Thymus (tissue), 11 donors: ENCODE data around the gene XRRA1. TPM values are rescaled to one million over a fixed set of nuclear protein-coding genes. Genes with fewer than 3 reads are reported as not detected.

Source experiments
- DNase-seq, 9 donors: peaks; one replicate each; pipeline ENCODE4 v3.0.0-alpha.2; 2013; ENCODE audit warnings: low spot score in 9 of 9, low read depth in 6 of 9, missing footprints in 1 of 9
- H3K27ac ChIP-seq, 2 donors: one replicate each; pipeline ENCODE4 v1.5.1; 2013; ENCODE audit warnings: control low read depth in 1 of 2, low read depth in 1 of 2, low read length in 1 of 2, mild to moderate bottlenecking in 1 of 2, moderate library complexity in 1 of 2
- H3K27me3 ChIP-seq, 2 donors: one replicate each; pipeline ENCODE4 v1.5.1; 2013; ENCODE audit warnings: low read length in 1 of 2; ENCODE audit not compliant: control insufficient read depth in 2 of 2, insufficient read depth in 1 of 2
- H3K36me3 ChIP-seq, 2 donors: one replicate each; pipeline ENCODE4 v1.5.1; 2013; ENCODE audit warnings: low read length in 1 of 2, mild to moderate bottlenecking in 1 of 2, moderate library complexity in 1 of 2; ENCODE audit not compliant: control insufficient read depth in 2 of 2, insufficient read depth in 2 of 2
- H3K4me1 ChIP-seq, 2 donors: one replicate each; pipeline ENCODE4 v1.5.1; 2013; ENCODE audit warnings: low read length in 2 of 2; ENCODE audit not compliant: control insufficient read depth in 2 of 2, insufficient read depth in 2 of 2
- H3K4me3 ChIP-seq, 2 donors: one replicate each; pipeline ENCODE4 v1.5.1; 2013; ENCODE audit warnings: low read length in 2 of 2, control low read depth in 1 of 2, mild to moderate bottlenecking in 1 of 2
- H3K9me3 ChIP-seq, 2 donors: one replicate each; pipeline ENCODE4 v1.5.1; 2013; ENCODE audit warnings: low read length in 1 of 2, mild to moderate bottlenecking in 1 of 2; ENCODE audit not compliant: control insufficient read depth in 2 of 2, insufficient read depth in 1 of 2
- WGBS: extraction: QIAGEN DNeasy Blood & Tissue Kit; methylation state at CpG from one replicate; pipeline ENCODE4 v1.1.7; 2013; 5-methylcytosine and 5-hydroxymethylcytosine counted together
- polyA plus RNA-seq: library from polyadenylated mRNA; stranded (reverse); fragments of 200-250 nt; gene quantifications from one replicate; pipeline ENCODE4 v1.2.3, GENCODE V29; 2013
- total RNA-seq: library from RNA; stranded (reverse); fragments of 120-200 nt; gene quantifications from one replicate; pipeline ENCODE4 v1.2.4, GENCODE V29; 2013
- donor health status: healthy.

XRRA1 gene
- total and polyA plus RNA-seq, 2 donors: 3.8 to 5.2 TPM

DNA sequence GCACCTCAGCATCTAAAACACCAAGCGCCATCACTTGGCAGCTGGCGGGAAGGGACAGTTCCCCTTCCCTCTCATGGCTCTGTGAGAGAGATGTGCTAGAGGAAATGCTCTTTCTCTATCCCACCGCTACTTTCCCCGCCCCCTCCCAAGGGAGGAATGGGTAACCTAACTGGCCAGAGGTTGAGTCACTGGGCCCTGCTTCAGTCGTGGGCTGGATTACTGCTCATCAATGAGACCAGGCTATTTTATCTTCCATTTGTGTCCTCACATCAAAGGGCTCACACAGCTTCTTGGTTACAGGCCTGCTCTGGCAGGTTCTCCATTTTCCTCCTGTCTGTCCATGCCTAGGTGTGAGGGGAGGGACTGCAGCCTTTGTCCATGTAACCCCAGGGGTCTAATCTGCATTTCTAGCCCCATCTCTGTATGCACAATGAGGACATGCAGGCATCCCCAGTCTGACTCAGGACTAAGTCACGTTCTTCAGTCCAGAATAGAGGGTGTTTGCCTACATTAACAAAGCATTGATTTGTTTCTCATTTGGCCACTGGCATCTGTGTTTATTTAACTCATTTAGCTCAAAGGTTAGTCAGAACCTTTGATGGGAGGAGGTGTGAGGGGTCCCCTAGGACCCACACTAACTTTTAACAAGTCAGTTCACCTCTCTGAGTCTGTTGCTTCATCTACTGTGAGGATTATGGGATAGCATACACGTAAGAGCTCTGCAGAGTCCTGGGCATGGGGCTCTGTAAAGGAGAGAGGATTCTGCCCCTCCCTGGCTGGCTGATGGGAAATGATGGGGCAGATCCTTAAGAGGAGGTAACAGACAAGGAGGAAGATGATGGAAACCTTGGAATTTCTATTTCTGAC lies 99.1 kb downstream of the XRRA1 start:
- no peak overlapping the region for H3K4me3 ChIP-seq
- H3K9me3 ChIP-seq: no peaks in the 10 kb centered on the region
- no peaks in the 10 kb centered on the region for H3K4me1 ChIP-seq
- no peak for DNase-seq
- no peaks in the 10 kb centered on the region for H3K27me3 ChIP-seq
- H3K36me3 ChIP-seq: peaks cover 20 to 26% of the 10 kb centered on the region in 2 donors
- WGBS: 93% methylated on average over 7 of the region's 7 CpGs
- no peak overlapping the region for H3K27ac ChIP-seq

DNA sequence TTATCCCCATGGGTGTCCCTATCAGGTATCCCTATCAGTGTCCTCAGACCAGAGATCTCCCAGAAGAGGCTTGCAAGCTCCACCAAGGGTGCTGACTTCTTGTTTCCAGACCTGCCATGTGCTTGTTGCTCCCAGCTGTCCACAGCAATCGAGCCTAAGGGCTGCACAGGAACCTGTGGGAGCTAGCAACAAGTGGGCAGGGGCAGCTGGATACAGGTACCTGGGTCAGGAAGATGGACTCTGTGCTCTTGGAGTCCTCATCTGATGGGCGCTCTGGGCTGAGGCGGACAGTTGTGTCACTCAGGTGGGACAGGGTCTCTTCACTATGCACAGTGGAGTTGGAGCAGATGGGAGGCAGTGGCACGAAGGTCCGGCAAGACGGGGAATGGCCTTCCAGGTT lies 101.0 kb downstream of the XRRA1 start:
- Histone ChIP-seq H3K9me3 (no peaks in the 10 kb centered on the region), H3K36me3 (peaks cover 35% of the 10 kb centered on the region in 2 donors), H3K27ac (no peak overlapping the region), H3K4me3 (no peak overlapping the region), H3K27me3 (no peaks in the 10 kb centered on the region), H3K4me1 (no peaks in the 10 kb centered on the region)
- over 99% methylated on average over 6 of the region's 6 CpGs for WGBS
- no peak for DNase-seq

- 100% methylated on average over 1 of the region's 1 CpG for WGBS
- H3K9me3 ChIP-seq: no peaks in the 10 kb centered on the region
- H3K4me1 ChIP-seq: no peaks in the 10 kb centered on the region
- H3K27me3 ChIP-seq: no peaks in the 10 kb centered on the region
- H3K4me3 ChIP-seq: no peak overlapping the region
- peaks cover 40% of the 10 kb centered on the region in 2 donors for H3K36me3 ChIP-seq
- no peak overlapping the region for H3K27ac ChIP-seq
- no peak for DNase-seq
Measured at GRCh38 chr11:74847395-74847794, 101.5 kb downstream of the XRRA1 start.

- Histone ChIP-seq H3K4me1 (no peaks in the 10 kb centered on the region), H3K9me3 (no peaks in the 10 kb centered on the region), H3K4me3 (no peak overlapping the region), H3K36me3 (peaks cover 41 to 45% of the 10 kb centered on the region in 2 donors), H3K27ac (no peak overlapping the region), H3K27me3 (no peaks in the 10 kb centered on the region)
- DNase-seq: no peak
- 95% methylated on average over 2 of the region's 2 CpGs for WGBS
Measured at GRCh38 chr11:74846770-74847169, 102.1 kb downstream of the XRRA1 start.

DNA sequence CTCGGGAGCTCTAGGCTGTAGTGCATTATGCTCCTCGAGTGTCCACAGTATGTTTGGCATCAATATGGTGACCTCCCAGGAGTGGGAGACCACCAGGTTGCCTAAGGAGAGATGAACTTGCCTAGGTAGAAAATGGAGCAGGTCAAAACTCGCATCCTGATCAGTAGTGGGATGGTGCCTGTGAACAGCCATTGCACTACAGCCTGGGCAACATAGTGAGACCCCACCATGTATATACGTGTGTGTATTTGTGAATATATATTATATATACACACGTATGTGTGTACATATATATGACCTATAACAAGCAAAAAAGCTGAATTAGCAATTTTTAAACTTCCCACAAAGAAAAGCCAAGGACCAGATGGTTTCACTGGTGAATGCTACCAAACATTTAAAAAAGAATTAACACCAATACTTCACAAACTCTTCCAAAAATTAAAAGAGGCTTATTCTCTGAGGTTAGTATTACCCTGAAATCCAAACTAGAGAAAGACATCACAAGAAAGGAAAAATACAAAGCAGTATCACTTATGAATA lies 102.8 kb downstream of the XRRA1 start:
- 98% methylated on average over 5 of the region's 5 CpGs for WGBS
- H3K36me3 ChIP-seq: peaks cover 41% of the 10 kb centered on the region in 2 donors
- H3K4me1 ChIP-seq: no peaks in the 10 kb centered on the region
- no peak overlapping the region for H3K4me3 ChIP-seq
- H3K9me3 ChIP-seq: no peaks in the 10 kb centered on the region
- H3K27me3 ChIP-seq: no peaks in the 10 kb centered on the region
- no peak for DNase-seq
- no peak overlapping the region for H3K27ac ChIP-seq

- Histone ChIP-seq H3K4me3 (no peak overlapping the region), H3K4me1 (no peaks in the 10 kb centered on the region), H3K27me3 (no peaks in the 10 kb centered on the region), H3K36me3 (peaks cover 41 to 44% of the 10 kb centered on the region in 2 donors), H3K27ac (no peak overlapping the region), H3K9me3 (no peaks in the 10 kb centered on the region)
- WGBS: 97% methylated on average over 4 of the region's 4 CpGs
- DNase-seq: no peak
Measured at GRCh38 chr11:74844865-74845264, 104.0 kb downstream of the XRRA1 start.

GRCh38 chr11:74844072-74844471 lies 104.8 kb downstream of the XRRA1 start:
- H3K4me3 ChIP-seq: no peak overlapping the region
- DNase-seq: no peak
- H3K36me3 ChIP-seq: peaks cover 41 to 45% of the 10 kb centered on the region in 2 donors
- H3K9me3 ChIP-seq: no peaks in the 10 kb centered on the region
- 98% methylated on average over 3 of the region's 3 CpGs for WGBS
- H3K4me1 ChIP-seq: no peaks in the 10 kb centered on the region
- H3K27me3 ChIP-seq: no peaks in the 10 kb centered on the region
- H3K27ac ChIP-seq: no peak overlapping the region

DNA sequence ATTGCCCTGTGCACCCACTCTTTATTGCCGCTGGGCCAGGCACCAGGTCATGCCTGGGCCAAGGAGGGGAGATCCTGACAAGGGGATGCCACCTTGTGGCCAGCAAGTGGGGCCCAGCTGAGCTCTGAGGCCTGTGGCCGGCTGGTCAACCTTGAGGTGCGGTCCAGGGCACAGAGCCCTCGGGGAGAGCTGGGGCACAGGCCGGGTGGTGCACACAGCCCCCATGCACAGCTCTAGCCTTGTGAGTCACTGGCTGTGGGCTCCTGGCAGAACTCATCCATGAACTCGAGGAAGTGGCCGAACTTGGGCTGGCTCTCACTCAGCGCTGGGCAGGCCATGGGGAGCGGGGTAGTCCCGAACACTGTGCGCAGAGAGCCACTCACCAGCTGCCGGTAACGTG lies 105.9 kb downstream of the XRRA1 start:
- DNase-seq: no peak
- Histone ChIP-seq H3K9me3 (no peaks in the 10 kb centered on the region), H3K27ac (no peak overlapping the region), H3K4me1 (no peaks in the 10 kb centered on the region), H3K36me3 (peaks cover 40 to 43% of the 10 kb centered on the region in 2 donors), H3K27me3 (no peaks in the 10 kb centered on the region), H3K4me3 (no peak overlapping the region)
- 98% methylated on average over 13 of the region's 13 CpGs for WGBS

- no peaks in the 10 kb centered on the region for H3K27me3 ChIP-seq
- no peak overlapping the region for H3K27ac ChIP-seq
- H3K36me3 ChIP-seq: peaks cover 53 to 56% of the 10 kb centered on the region in 2 donors
- H3K4me3 ChIP-seq: no peak overlapping the region
- H3K4me1 ChIP-seq: no peaks in the 10 kb centered on the region
- no peak for DNase-seq
- 85% methylated on average over 2 of the region's 2 CpGs for WGBS
- H3K9me3 ChIP-seq: no peaks in the 10 kb centered on the region
Measured at GRCh38 chr11:74840486-74840885, 108.4 kb downstream of the XRRA1 start.
